Neural cell (in vitro differentiated cells): ENCODE measurements around the gene STARD4. TPM values are rescaled to one million over a fixed set of nuclear protein-coding genes. Genes with fewer than 3 reads are reported as not detected.
A peak's percentile ranks its signal among the peaks of the same experiment; 100 is the strongest.

ENCODE experiments used
- H2AFZ ChIP-seq: fragments of 200-600, 300-800 bp; sonication (generic), shearing (Covaris generic); 2 replicates; pipeline ENCODE4 v1.6.0; 2014; ENCODE audit warnings: low read depth, mild to moderate bottlenecking, antibody characterized with exemption, low read length, moderate library complexity
- H3F3A ChIP-seq: fragments of 200-600 bp; shearing (Covaris generic); 2 replicates; pipeline ENCODE4 v1.6.1; 2016; ENCODE audit warnings: mild to moderate bottlenecking, moderate library complexity, mixed read lengths, antibody characterized with exemption, low read length; ENCODE audit not compliant: insufficient read depth, poor library complexity, severe bottlenecking
- H3K27ac ChIP-seq: fragments of 200-600, 300-800 bp; sonication (generic), shearing (Covaris generic); 2 replicates; pipeline ENCODE4 v1.5.1; 2014; ENCODE audit warnings: mild to moderate bottlenecking, low read length, moderate library complexity
- H3K27me3 ChIP-seq: fragments of 300-800, 200-600 bp; sonication (generic), shearing (Covaris generic); 2 replicates; pipeline ENCODE4 v1.6.0; 2014; ENCODE audit warnings: mild to moderate bottlenecking, low read depth, low read length, moderate library complexity; ENCODE audit not compliant: insufficient read depth
- H3K36me3 ChIP-seq: fragments of 300-800, 200-600 bp; sonication (generic), shearing (Covaris generic); 2 replicates; pipeline ENCODE4 v1.5.1; 2014; ENCODE audit warnings: mild to moderate bottlenecking, antibody characterized with exemption, low read length, moderate library complexity; ENCODE audit not compliant: insufficient read depth
- H3K4me2 ChIP-seq: fragments of 300-800, 200-600 bp; sonication (generic), shearing (Covaris generic); 2 replicates; pipeline ENCODE4 v1.6.0; 2014; ENCODE audit warnings: mild to moderate bottlenecking, low read length
- H3K4me3 ChIP-seq: fragments of 300-800, 200-600 bp; sonication (generic), shearing (Covaris generic); 2 replicates; pipeline ENCODE4 v1.5.1; 2014; ENCODE audit warnings: mild to moderate bottlenecking, low read length, moderate library complexity
- H3K79me2 ChIP-seq: fragments of 200-600 bp; shearing (Covaris generic); replicated peaks from 2 replicates; pipeline ENCODE4 v1.6.0; 2014; ENCODE audit warnings: mild to moderate bottlenecking, low read length, moderate library complexity; ENCODE audit not compliant: insufficient read depth
- H3K9ac ChIP-seq: fragments of 300-800, 200-600 bp; sonication (generic), shearing (Covaris generic); 2 replicates; pipeline ENCODE4 v1.6.1; 2016; ENCODE audit warnings: mild to moderate bottlenecking, low read length, mixed read lengths
- H3K9me2 ChIP-seq: fragments of 200-600 bp; shearing (Covaris generic); 2 replicates; pipeline ENCODE4 v1.6.1; 2016; ENCODE audit warnings: mild to moderate bottlenecking, low read length, mixed read lengths; ENCODE audit not compliant: insufficient read depth
- H3K9me3 ChIP-seq: fragments of 200-600, 300-800 bp; sonication (generic), shearing (Covaris generic); 2 replicates; pipeline ENCODE4 v1.6.1; 2016; ENCODE audit warnings: mild to moderate bottlenecking, mixed run types, low read length, moderate library complexity, mixed read lengths
- H4K20me1 ChIP-seq: fragments of 200-600 bp; shearing (Covaris generic); 2 replicates; pipeline ENCODE4 v1.6.1; 2016; ENCODE audit warnings: mild to moderate bottlenecking, mixed run types; ENCODE audit not compliant: insufficient read depth
- EP300 ChIP-seq: fragments of 450-650 bp; conservative IDR thresholded peaks from 2 replicates; pipeline ENCODE4 v1.6.1; 2014; ENCODE audit warnings: antibody characterized with exemption, mild to moderate bottlenecking, moderate library complexity; ENCODE audit not compliant: poor library complexity, severe bottlenecking
- EZH2 ChIP-seq: fragments of 200-600, 300-800 bp; shearing (Covaris generic), sonication (generic); IDR thresholded peaks from 2 replicates; pipeline ENCODE4 v1.6.1; 2014; ENCODE audit warnings: antibody characterized with exemption, low read length, borderline replicate concordance, mild to moderate bottlenecking; ENCODE audit not compliant: insufficient read depth, poor library complexity, severe bottlenecking
- MXI1 ChIP-seq: fragments of 450-650 bp; conservative IDR thresholded peaks from 2 replicates; pipeline ENCODE4 v1.6.1; 2014; ENCODE audit warnings: antibody characterized with exemption, mild to moderate bottlenecking; ENCODE audit not compliant: poor library complexity, severe bottlenecking
- POLR2AphosphoS5 ChIP-seq: IDR thresholded peaks from 2 replicates; pipeline ENCODE4 v1.6.1; 2012
- RAD21 ChIP-seq: fragments of 450-650 bp; conservative IDR thresholded peaks from 2 replicates; pipeline ENCODE4 v1.6.1; 2014; ENCODE audit warnings: antibody characterized with exemption, mild to moderate bottlenecking, moderate library complexity
- SMC3 ChIP-seq: fragments of 450-650 bp; conservative IDR thresholded peaks from 2 replicates; pipeline ENCODE4 v1.6.1; 2014; ENCODE audit warnings: antibody characterized with exemption, mild to moderate bottlenecking, moderate library complexity; ENCODE audit not compliant: poor library complexity
- TAF1 ChIP-seq: IDR thresholded peaks from 2 replicates; pipeline ENCODE4 v1.6.1; 2012; ENCODE audit warnings: low read depth
- polyA plus RNA-seq: library from polyadenylated mRNA; depleted of rRNA; stranded (reverse); fragments of >200 nt; gene quantifications from 2 replicates; pipeline ENCODE4 v1.2.3, GENCODE V29; 2014
- TF ChIP-seq, protein P1 (sequence below): fragments of 450-650 bp; IDR thresholded peaks from 2 replicates; pipeline ENCODE4 v1.5.1; 2014; ENCODE audit warnings: antibody characterized with exemption, mild to moderate bottlenecking, moderate library complexity; ENCODE audit not compliant: poor library complexity, severe bottlenecking
- TF ChIP-seq, protein P2 (sequence below): IDR thresholded peaks from 2 replicates; pipeline ENCODE4 v1.6.1; 2012; ENCODE audit warnings: borderline replicate concordance

Gene STARD4
- polyA plus RNA-seq, 1 donor from 2014 or later = 62.6 TPM

DNA sequence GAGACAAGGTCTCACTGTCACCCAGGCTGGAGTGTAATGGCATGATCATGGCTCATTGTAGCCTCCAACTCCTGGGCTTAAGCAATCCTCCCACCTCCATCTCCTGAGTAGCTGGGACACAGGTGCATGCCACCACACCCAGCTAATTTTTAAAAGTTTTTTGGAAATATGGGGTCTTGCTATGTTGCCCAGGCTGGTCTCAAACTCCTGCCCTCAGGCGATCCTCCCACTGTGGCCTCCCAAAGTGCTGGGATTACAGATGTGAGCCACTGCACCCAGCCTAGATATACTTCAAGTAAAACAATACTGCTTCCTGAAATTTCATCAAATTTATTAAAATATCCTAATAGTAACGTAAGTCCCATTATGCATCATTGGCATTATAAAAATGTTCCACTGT lies 33.4 kb downstream of the STARD4 start:
- H3K4me3 ChIP-seq = no peak overlapping the region
- no peaks in the 10 kb centered on the region for H3K9me3 ChIP-seq
- H3K36me3 ChIP-seq = peaks cover 3% of the 10 kb centered on the region
- no peak for TF ChIP-seq EZH2
- TF ChIP-seq, protein P1, sequence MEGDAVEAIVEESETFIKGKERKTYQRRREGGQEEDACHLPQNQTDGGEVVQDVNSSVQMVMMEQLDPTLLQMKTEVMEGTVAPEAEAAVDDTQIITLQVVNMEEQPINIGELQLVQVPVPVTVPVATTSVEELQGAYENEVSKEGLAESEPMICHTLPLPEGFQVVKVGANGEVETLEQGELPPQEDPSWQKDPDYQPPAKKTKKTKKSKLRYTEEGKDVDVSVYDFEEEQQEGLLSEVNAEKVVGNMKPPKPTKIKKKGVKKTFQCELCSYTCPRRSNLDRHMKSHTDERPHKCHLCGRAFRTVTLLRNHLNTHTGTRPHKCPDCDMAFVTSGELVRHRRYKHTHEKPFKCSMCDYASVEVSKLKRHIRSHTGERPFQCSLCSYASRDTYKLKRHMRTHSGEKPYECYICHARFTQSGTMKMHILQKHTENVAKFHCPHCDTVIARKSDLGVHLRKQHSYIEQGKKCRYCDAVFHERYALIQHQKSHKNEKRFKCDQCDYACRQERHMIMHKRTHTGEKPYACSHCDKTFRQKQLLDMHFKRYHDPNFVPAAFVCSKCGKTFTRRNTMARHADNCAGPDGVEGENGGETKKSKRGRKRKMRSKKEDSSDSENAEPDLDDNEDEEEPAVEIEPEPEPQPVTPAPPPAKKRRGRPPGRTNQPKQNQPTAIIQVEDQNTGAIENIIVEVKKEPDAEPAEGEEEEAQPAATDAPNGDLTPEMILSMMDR = no peak
- TF ChIP-seq EP300 = no peak
- TF ChIP-seq POLR2AphosphoS5 = no peak
- TF ChIP-seq MXI1 = no peak
- TF ChIP-seq RAD21 = no peak
- TF ChIP-seq SMC3 = no peak
- TF ChIP-seq TAF1 = no peak
- TF ChIP-seq, protein P2, sequence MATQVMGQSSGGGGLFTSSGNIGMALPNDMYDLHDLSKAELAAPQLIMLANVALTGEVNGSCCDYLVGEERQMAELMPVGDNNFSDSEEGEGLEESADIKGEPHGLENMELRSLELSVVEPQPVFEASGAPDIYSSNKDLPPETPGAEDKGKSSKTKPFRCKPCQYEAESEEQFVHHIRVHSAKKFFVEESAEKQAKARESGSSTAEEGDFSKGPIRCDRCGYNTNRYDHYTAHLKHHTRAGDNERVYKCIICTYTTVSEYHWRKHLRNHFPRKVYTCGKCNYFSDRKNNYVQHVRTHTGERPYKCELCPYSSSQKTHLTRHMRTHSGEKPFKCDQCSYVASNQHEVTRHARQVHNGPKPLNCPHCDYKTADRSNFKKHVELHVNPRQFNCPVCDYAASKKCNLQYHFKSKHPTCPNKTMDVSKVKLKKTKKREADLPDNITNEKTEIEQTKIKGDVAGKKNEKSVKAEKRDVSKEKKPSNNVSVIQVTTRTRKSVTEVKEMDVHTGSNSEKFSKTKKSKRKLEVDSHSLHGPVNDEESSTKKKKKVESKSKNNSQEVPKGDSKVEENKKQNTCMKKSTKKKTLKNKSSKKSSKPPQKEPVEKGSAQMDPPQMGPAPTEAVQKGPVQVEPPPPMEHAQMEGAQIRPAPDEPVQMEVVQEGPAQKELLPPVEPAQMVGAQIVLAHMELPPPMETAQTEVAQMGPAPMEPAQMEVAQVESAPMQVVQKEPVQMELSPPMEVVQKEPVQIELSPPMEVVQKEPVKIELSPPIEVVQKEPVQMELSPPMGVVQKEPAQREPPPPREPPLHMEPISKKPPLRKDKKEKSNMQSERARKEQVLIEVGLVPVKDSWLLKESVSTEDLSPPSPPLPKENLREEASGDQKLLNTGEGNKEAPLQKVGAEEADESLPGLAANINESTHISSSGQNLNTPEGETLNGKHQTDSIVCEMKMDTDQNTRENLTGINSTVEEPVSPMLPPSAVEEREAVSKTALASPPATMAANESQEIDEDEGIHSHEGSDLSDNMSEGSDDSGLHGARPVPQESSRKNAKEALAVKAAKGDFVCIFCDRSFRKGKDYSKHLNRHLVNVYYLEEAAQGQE = no peak
- no peaks in the 10 kb centered on the region for H3F3A ChIP-seq
- no peaks in the 10 kb centered on the region for H3K9me2 ChIP-seq
- no peaks in the 10 kb centered on the region for H4K20me1 ChIP-seq
- no peak overlapping the region for H3K27ac ChIP-seq
- no peaks in the 10 kb centered on the region for H3K27me3 ChIP-seq
- H3K4me2 ChIP-seq = no peak overlapping the region
- H3K9ac ChIP-seq = no peak overlapping the region
- no peak overlapping the region for H2AFZ ChIP-seq
- H3K79me2 ChIP-seq = no peaks in the 10 kb centered on the region

DNA sequence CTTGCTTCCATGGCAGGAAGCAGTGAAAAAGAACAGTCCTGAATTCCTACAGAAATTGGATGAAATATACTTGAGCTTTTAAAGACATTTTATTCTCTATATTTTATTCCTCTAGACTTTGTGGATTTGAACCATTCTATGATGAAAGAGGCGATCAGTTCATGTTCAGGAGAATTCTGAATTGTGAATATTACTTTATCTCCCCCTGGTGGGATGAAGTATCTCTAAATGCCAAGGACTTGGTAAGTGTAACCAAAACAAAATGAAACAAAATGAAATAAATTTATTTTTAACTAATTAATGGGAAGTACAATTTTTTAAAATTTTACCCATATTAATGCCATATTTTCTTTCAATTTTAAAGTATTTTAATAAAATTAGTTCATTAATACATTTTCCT lies 34.1 kb downstream of the STARD4 start:
- no peaks in the 10 kb centered on the region for H3K27me3 ChIP-seq
- H3K9me3 ChIP-seq = no peaks in the 10 kb centered on the region
- H3K9ac ChIP-seq = no peak overlapping the region
- H2AFZ ChIP-seq = no peak overlapping the region
- TF ChIP-seq, protein P1 = peak; percentile 38
- TF ChIP-seq POLR2AphosphoS5 = no peak
- TF ChIP-seq EP300 = no peak
- TF ChIP-seq RAD21 = peak; percentile 57
- no peak for TF ChIP-seq TAF1
- TF ChIP-seq, protein P2 = no peak
- peak; percentile 68 for TF ChIP-seq SMC3
- TF ChIP-seq MXI1 = no peak
- TF ChIP-seq EZH2 = no peak
- no peaks in the 10 kb centered on the region for H3F3A ChIP-seq
- H3K79me2 ChIP-seq = no peaks in the 10 kb centered on the region
- H4K20me1 ChIP-seq = no peaks in the 10 kb centered on the region
- H3K9me2 ChIP-seq = no peaks in the 10 kb centered on the region
- no peak overlapping the region for H3K27ac ChIP-seq
- no peak overlapping the region for H3K4me2 ChIP-seq
- peaks cover 3% of the 10 kb centered on the region for H3K36me3 ChIP-seq
- H3K4me3 ChIP-seq = no peak overlapping the region
